HepG2 (cell line): ENCODE results near the gene SEC16A.

Experiments used
- CTCF ChIP-seq: sonication (generic); formaldehyde crosslinking; IDR thresholded peaks from 2 replicates; pipeline ENCODE4 v1.5.0; 2020; ENCODE audit warnings: mild to moderate bottlenecking, missing genetic modification reagents, moderate library complexity
- EZH2 ChIP-seq: conservative IDR thresholded peaks from 2 replicates; pipeline ENCODE4 v1.6.1; 2012; ENCODE audit warnings: mild to moderate bottlenecking, low read depth, low read length, moderate library complexity
- KLF13 ChIP-seq: sonication (generic); formaldehyde crosslinking; IDR thresholded peaks from 2 replicates; pipeline ENCODE4 v1.4.0; 2020; ENCODE audit warnings: mild to moderate bottlenecking, missing genetic modification reagents
- NAIF1 ChIP-seq: sonication (generic); formaldehyde crosslinking; IDR thresholded peaks from 2 replicates; pipeline ENCODE4 v1.5.0; 2020; ENCODE audit warnings: mild to moderate bottlenecking, missing genetic modification reagents, borderline replicate concordance
- NFKBIZ ChIP-seq: IDR thresholded peaks from 2 replicates; pipeline ENCODE4 v1.6.1; 2018; ENCODE audit warnings: missing genetic modification reagents, missing compliant biosample characterization
- THYN1 ChIP-seq: sonication (generic); formaldehyde crosslinking; IDR thresholded peaks from 2 replicates; pipeline ENCODE4 v1.8.1; 2023; ENCODE audit warnings: low read depth, mild to moderate bottlenecking, moderate library complexity, missing genetic modification reagents, borderline replicate concordance
- ZGPAT ChIP-seq: IDR thresholded peaks from 2 replicates; pipeline ENCODE4 v1.6.1; 2016; ENCODE audit warnings: mild to moderate bottlenecking
- ZMYM2 ChIP-seq: sonication (generic); formaldehyde crosslinking; IDR thresholded peaks from 2 replicates; pipeline ENCODE4 v1.8.0; 2022; ENCODE audit warnings: mild to moderate bottlenecking, missing genetic modification reagents
- ZNF317 ChIP-seq: sonication (generic); formaldehyde crosslinking; IDR thresholded peaks from 2 replicates; pipeline ENCODE4 v1.5.0; 2020; ENCODE audit warnings: mild to moderate bottlenecking, missing genetic modification reagents
- ZNF326 ChIP-seq: sonication (generic); formaldehyde crosslinking; IDR thresholded peaks from 2 replicates; pipeline ENCODE4 v1.4.0; 2020; ENCODE audit warnings: missing genetic modification reagents, borderline replicate concordance
- ZNF749 ChIP-seq: sonication (generic); formaldehyde crosslinking; IDR thresholded peaks from 2 replicates; pipeline ENCODE4 v1.8.0; 2022; ENCODE audit warnings: mild to moderate bottlenecking, missing genetic modification reagents, moderate library complexity, borderline replicate concordance

- TF ChIP-seq NAIF1 (CRISPR knock-in tag) (no peak), NFKBIZ (CRISPR knock-in tag) (no peak), ZNF326 (CRISPR knock-in tag) (no peak), ZGPAT (CRISPR knock-in tag) (no peak), KLF13 (no peak), CTCF (CRISPR knock-in tag) (no peak), EZH2 (no peak), ZNF317 (CRISPR knock-in tag) (no peak), ZMYM2 (no peak), ZNF749 (CRISPR knock-in tag) (no peak), THYN1 (CRISPR knock-in tag) (no peak)
Measured at GRCh38 chr9:136401173-136401922, 81.5 kb downstream of the SEC16A start.
